ENCODE results near the gene DLGAP3. TPM values are rescaled to one million over a fixed set of nuclear protein-coding genes. Genes with fewer than 3 reads are reported as not detected.
A peak's percentile ranks its signal among the peaks of the same experiment; 100 is the strongest.

Gene DLGAP3
- total RNA-seq: 0.42 and 0.95 TPM in 2 replicates
- 0.26 and 0.48 TPM in 2 replicates for polyA plus RNA-seq

- peaks cover 94% of the 10 kb centered on the region for H3K27me3 ChIP-seq
- TF ChIP-seq, protein P1, sequence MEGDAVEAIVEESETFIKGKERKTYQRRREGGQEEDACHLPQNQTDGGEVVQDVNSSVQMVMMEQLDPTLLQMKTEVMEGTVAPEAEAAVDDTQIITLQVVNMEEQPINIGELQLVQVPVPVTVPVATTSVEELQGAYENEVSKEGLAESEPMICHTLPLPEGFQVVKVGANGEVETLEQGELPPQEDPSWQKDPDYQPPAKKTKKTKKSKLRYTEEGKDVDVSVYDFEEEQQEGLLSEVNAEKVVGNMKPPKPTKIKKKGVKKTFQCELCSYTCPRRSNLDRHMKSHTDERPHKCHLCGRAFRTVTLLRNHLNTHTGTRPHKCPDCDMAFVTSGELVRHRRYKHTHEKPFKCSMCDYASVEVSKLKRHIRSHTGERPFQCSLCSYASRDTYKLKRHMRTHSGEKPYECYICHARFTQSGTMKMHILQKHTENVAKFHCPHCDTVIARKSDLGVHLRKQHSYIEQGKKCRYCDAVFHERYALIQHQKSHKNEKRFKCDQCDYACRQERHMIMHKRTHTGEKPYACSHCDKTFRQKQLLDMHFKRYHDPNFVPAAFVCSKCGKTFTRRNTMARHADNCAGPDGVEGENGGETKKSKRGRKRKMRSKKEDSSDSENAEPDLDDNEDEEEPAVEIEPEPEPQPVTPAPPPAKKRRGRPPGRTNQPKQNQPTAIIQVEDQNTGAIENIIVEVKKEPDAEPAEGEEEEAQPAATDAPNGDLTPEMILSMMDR (IDR thresholded peaks at IDR 0.05; ENCODE audit: low read depth, low read length): no peak
- H3K36me3 ChIP-seq: no peaks in the 10 kb centered on the region
- H3K27ac ChIP-seq: no peak within 1 kb of the TSS
- H3K4me1 ChIP-seq (ENCODE audit: low read depth): no peaks in the 10 kb centered on the region
- peak; percentile 20 to 66 for DNase-seq (ENCODE audit: low read depth in 1 of 2, low spot score in 1 of 2)
- H3K4me3 ChIP-seq: peak within 1 kb of the TSS; percentile 62
- H3K9me3 ChIP-seq (ENCODE audit: low read depth): no peaks in the 10 kb centered on the region
Observed at GRCh38 chr1:34929497-34929852, at the start of gene DLGAP3. Gene DLGAP3 (minus strand): TSS chr1:34929650. CDS start chr1:34905383, 24,267 bp downstream.

DNA sequence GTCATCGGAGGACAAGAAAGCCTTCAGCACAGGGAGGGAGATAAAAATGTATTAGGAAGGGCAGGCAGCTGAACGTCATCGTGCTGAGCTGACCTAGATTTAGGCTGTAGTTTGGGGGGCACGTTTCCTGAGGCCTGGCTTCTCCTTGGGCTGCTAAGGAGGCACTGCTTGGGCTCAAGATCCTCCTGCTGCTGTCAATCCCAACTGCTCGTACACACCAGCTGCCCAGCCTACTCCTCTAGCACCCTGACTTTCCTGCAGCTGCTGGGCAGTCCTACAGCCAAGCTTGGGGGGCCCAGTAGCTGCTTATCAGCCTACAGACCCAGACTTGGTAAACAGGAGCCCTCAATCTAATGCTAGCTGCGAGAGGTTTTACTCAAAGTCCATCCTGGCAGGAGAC lies 49.5 kb upstream of the DLGAP3 start:
- no peaks in the 10 kb centered on the region for H3K36me3 ChIP-seq
- TF ChIP-seq, protein P1 (IDR thresholded peaks at IDR 0.05; ENCODE audit: low read depth, low read length): no peak
- H3K27me3 ChIP-seq: no peaks in the 10 kb centered on the region
- H3K27ac ChIP-seq: no peak overlapping the region
- DNase-seq (ENCODE audit: low read depth in 1 of 2, low spot score in 1 of 2): no peak
- H3K9me3 ChIP-seq (ENCODE audit: low read depth): no peaks in the 10 kb centered on the region
- peaks cover 1% of the 10 kb centered on the region for H3K4me1 ChIP-seq (ENCODE audit: low read depth)
- H3K4me3 ChIP-seq: no peak overlapping the region

DNA sequence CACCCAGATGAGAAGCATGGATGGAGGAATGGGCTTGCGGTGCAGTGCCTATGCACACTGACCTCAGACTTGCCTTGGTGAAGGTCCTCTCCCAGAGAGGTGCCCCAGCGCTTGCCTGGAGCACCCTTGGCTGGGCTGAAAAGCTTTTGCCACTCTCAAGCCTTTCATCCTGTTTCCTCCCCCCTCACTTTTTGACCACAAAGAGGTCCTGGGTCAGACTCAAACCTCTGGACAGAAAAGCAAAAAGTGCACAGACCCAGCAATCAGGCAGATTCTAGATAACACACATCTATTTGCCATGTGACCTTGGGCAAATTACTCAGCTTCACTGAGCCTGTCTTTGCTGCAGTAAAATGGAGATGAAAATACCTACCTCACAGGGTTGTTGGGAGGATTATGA lies 48.4 kb upstream of the DLGAP3 start:
- TF ChIP-seq, protein P1 (IDR thresholded peaks at IDR 0.05; ENCODE audit: low read depth, low read length): no peak
- Histone ChIP-seq H3K4me1 (ENCODE audit: low read depth) (no peaks in the 10 kb centered on the region), H3K4me3 (no peak overlapping the region), H3K27ac (no peak overlapping the region), H3K27me3 (no peaks in the 10 kb centered on the region), H3K9me3 (ENCODE audit: low read depth) (no peaks in the 10 kb centered on the region), H3K36me3 (no peaks in the 10 kb centered on the region)
- peak in 1 of 2 donors; percentile 12 for DNase-seq (ENCODE audit: low read depth in 1 of 2, low spot score in 1 of 2)

- no peaks in the 10 kb centered on the region for H3K4me1 ChIP-seq (ENCODE audit: low read depth)
- TF ChIP-seq, protein P1 (IDR thresholded peaks at IDR 0.05; ENCODE audit: low read depth, low read length): no peak
- H3K27ac ChIP-seq: no peak overlapping the region
- DNase-seq (ENCODE audit: low read depth in 1 of 2, low spot score in 1 of 2): no peak
- H3K4me3 ChIP-seq: no peak overlapping the region
- H3K27me3 ChIP-seq: no peaks in the 10 kb centered on the region
- no peaks in the 10 kb centered on the region for H3K9me3 ChIP-seq (ENCODE audit: low read depth)
- H3K36me3 ChIP-seq: no peaks in the 10 kb centered on the region
Observed at GRCh38 chr1:34977210-34977471, 47.7 kb upstream of the DLGAP3 start.

GRCh38 chr1:34976384-34977209 lies 47.1 kb upstream of the DLGAP3 start:
- Histone ChIP-seq H3K4me3 (no peak overlapping the region), H3K4me1 (ENCODE audit: low read depth) (no peaks in the 10 kb centered on the region), H3K27me3 (no peaks in the 10 kb centered on the region), H3K9me3 (ENCODE audit: low read depth) (no peaks in the 10 kb centered on the region), H3K36me3 (no peaks in the 10 kb centered on the region), H3K27ac (no peak overlapping the region)
- DNase-seq (ENCODE audit: low read depth in 1 of 2, low spot score in 1 of 2): no peak
- TF ChIP-seq, protein P1 (IDR thresholded peaks at IDR 0.05; ENCODE audit: low read depth, low read length): no peak

All from cardiac muscle cell (in vitro differentiated cells and primary cell).